Stimulated activated CD8-positive, alpha-beta memory T cell treated with anti-CD3 and anti-CD28 coated beads, Interleukin-2, amount 100 ng/mL, for 48 hours (primary cell): ENCODE results near the gene TTC28.
"Not testable (repeated sequence)": the region's sequence is repeated elsewhere in the genome, so short reads cannot be mapped to it uniquely, and the experiment has no call there.

Experiments
- DNase-seq, 2 donors: peaks; one replicate each; pipeline ENCODE4 v3.0.0-alpha.2; 2020; ENCODE audit warnings: low read depth in 2 of 2

The TTC28 gene

GRCh38 chr22:28491289-28491688, 188.4 kb downstream of the TTC28 start:
- not testable (repeated sequence) for DNase-seq

- DNase-seq = no peak
Observed at GRCh38 chr22:28488825-28489224, 190.8 kb downstream of the TTC28 start.

- no peak for DNase-seq
Observed at GRCh38 chr22:28484662-28485061, 195.0 kb downstream of the TTC28 start.

GRCh38 chr22:28481725-28482124, 197.9 kb downstream of the TTC28 start:
- DNase-seq = no peak

GRCh38 chr22:28480000-28480715, 199.5 kb downstream of the TTC28 start:
- no peak for DNase-seq

GRCh38 chr22:28478564-28478963, 201.1 kb downstream of the TTC28 start:
- DNase-seq = no peak

GRCh38 chr22:28477556-28477955, 202.1 kb downstream of the TTC28 start:
- DNase-seq = no peak

- no peak for DNase-seq
Observed at GRCh38 chr22:28474330-28474729, 205.3 kb downstream of the TTC28 start.

GRCh38 chr22:28473258-28473657, 206.4 kb downstream of the TTC28 start:
- DNase-seq = no peak

GRCh38 chr22:28467055-28467454, 212.6 kb downstream of the TTC28 start:
- DNase-seq = not testable (repeated sequence)

GRCh38 chr22:28466399-28466798, 213.2 kb downstream of the TTC28 start:
- no peak for DNase-seq

- DNase-seq = no peak
Observed at GRCh38 chr22:28465841-28466240, 213.8 kb downstream of the TTC28 start.

GRCh38 chr22:28464127-28464526, 215.5 kb downstream of the TTC28 start:
- no peak for DNase-seq

GRCh38 chr22:28463408-28463807, 216.2 kb downstream of the TTC28 start:
- DNase-seq = not testable (repeated sequence)

- DNase-seq = no peak
Observed at GRCh38 chr22:28462901-28463300, 216.7 kb downstream of the TTC28 start.

- no peak for DNase-seq
Observed at GRCh38 chr22:28462041-28462440, 217.6 kb downstream of the TTC28 start.

- DNase-seq = no peak
Observed at GRCh38 chr22:28454431-28455064, 225.1 kb downstream of the TTC28 start.

- no peak for DNase-seq
Observed at GRCh38 chr22:28450109-28450508, 229.5 kb downstream of the TTC28 start.

- no peak for DNase-seq
Observed at GRCh38 chr22:28449041-28449440, 230.6 kb downstream of the TTC28 start.

GRCh38 chr22:28448625-28449024, 231.0 kb downstream of the TTC28 start:
- no peak for DNase-seq

- no peak for DNase-seq
Observed at GRCh38 chr22:28444659-28445058, 235.0 kb downstream of the TTC28 start.

GRCh38 chr22:28443526-28443876, 236.1 kb downstream of the TTC28 start:
- no peak for DNase-seq

GRCh38 chr22:28442711-28443525, 236.7 kb downstream of the TTC28 start:
- no peak for DNase-seq
